ENCODE results near the gene WFDC10A.
"Not testable (repeated sequence)": the region's sequence is repeated elsewhere in the genome, so short reads cannot be mapped to it uniquely, and the experiment has no call there.

Gene WFDC10A

GRCh38 chr20:45649312-45649863 is 19.8 kb downstream of the WFDC10A start:
- no peak for DNase-seq

GRCh38 chr20:45651726-45652125 is 22.2 kb downstream of the WFDC10A start:
- DNase-seq, result not testable (repeated sequence)

GRCh38 chr20:45657038-45657437 is 27.5 kb downstream of the WFDC10A start:
- not testable (repeated sequence) for DNase-seq

GRCh38 chr20:45670139-45670538 is 40.6 kb downstream of the WFDC10A start, which contains the start of gene WFDC11:
TSS of gene WFDC11 (minus strand) at chr20:45670239. CDS start at chr20:45650600, 19,639 bp downstream.
- no peak for DNase-seq

GRCh38 chr20:45672765-45673164 is 43.2 kb downstream of the WFDC10A start:
- DNase-seq, result no peak

GRCh38 chr20:45679650-45680049 is 50.1 kb downstream of the WFDC10A start:
- no peak for DNase-seq

Data from COR-L47 (cell line).